ENCODE data around the gene OPRD1.
A peak's percentile ranks its signal among the peaks of the same experiment; 100 is the strongest.

OPRD1 gene

GRCh38 chr1:28895896-28896608 is 84.1 kb downstream of the OPRD1 start:
- DNase-seq (ENCODE audit: low read depth in 1 of 2, low spot score in 1 of 2) = no peak

DNA sequence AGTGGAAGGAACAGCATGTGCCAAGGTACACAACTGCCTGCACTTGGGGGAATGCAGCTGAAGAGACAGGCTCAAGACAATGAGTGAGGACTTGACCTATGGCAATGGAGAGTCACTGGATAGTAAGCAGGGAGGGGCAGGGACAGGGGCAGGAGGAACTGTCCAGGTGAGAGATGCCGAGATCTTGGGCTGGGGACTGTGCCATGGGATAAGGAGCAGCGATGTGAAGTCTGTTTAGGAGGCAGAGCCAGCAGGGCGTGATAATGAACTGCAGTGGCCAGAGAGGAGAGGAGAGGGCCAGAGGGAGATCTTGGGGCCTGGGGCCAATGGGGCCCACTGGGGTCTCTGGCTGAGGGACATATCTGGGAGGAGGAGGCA is 84.6 kb downstream of the OPRD1 start:
- in situ Hi-C loops (cut with HindIII; ENCODE audit: low pct_unique_long_range_greater_than_20kb, low sequenced_read_pairs) = no loop called here
- no peak for TF ChIP-seq JUND (IDR thresholded peaks at IDR 0.05; ENCODE audit: low read depth)
- no peak for DNase-seq (ENCODE audit: low read depth in 1 of 2, low spot score in 1 of 2)

More at GRCh38 chr1:28895896-28896608, 84.1 kb downstream of the OPRD1 start:
- no peak for TF ChIP-seq JUND (IDR thresholded peaks at IDR 0.05; ENCODE audit: low read depth)
- in situ Hi-C loops (cut with HindIII; ENCODE audit: low pct_unique_long_range_greater_than_20kb, low sequenced_read_pairs) = no loop called here

DNA sequence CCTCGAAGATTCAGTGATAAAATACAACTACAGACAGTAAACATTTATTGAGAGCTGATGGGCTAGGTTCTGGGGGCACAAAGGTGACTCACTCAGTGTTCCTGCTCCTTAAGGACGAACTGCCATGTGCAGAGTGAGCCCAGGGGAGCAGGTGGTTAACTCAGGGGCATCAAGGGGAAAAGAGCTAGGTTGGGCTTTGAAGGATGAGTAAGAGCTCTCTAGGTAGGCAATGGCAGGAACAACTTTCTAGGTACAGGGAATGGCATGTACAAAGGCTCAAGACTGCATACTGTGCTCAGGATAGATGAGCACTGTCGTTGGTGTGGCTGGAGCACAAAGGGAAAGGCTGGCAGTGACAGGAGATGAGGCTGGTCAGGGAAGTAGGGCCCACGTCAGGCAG is 85.8 kb downstream of the OPRD1 start:
- no peak for TF ChIP-seq JUND (IDR thresholded peaks at IDR 0.05; ENCODE audit: low read depth)
- peak in 1 of 2 experiments; percentile 28 for DNase-seq (ENCODE audit: low read depth in 1 of 2, low spot score in 1 of 2)
- in situ Hi-C loops (cut with HindIII; ENCODE audit: low pct_unique_long_range_greater_than_20kb, low sequenced_read_pairs) = no loop called here

- no peak for DNase-seq (ENCODE audit: low read depth in 1 of 2, low spot score in 1 of 2)
- no peak for TF ChIP-seq JUND (IDR thresholded peaks at IDR 0.05; ENCODE audit: low read depth)
- in situ Hi-C loops (cut with HindIII; ENCODE audit: low pct_unique_long_range_greater_than_20kb, low sequenced_read_pairs) = no loop called here
Measured at GRCh38 chr1:28898405-28898881, 86.5 kb downstream of the OPRD1 start.

DNA sequence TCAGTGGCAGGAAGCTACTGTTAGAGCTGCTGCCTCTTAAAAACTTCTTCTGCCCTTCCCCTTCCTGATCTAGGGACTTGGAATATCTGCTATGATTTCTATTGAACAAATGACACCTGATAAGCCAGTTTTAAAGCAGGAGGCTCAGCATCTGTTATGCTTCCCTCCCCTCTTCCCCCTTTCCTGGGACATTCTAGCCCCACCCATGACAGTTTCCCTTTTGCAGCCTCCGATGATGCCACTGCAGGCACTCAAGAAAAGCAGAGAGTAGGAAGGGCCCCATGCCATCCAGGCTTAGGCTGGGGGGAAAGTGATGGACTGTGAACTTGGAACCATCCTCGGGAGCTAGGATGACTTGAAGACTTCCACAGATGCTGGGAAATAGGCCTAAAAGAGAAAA is 87.3 kb downstream of the OPRD1 start:
- DNase-seq (ENCODE audit: low read depth in 1 of 2, low spot score in 1 of 2) = no peak
- in situ Hi-C loops (cut with HindIII; ENCODE audit: low pct_unique_long_range_greater_than_20kb, low sequenced_read_pairs) = no loop called here
- TF ChIP-seq JUND (IDR thresholded peaks at IDR 0.05; ENCODE audit: low read depth) = no peak

DNA sequence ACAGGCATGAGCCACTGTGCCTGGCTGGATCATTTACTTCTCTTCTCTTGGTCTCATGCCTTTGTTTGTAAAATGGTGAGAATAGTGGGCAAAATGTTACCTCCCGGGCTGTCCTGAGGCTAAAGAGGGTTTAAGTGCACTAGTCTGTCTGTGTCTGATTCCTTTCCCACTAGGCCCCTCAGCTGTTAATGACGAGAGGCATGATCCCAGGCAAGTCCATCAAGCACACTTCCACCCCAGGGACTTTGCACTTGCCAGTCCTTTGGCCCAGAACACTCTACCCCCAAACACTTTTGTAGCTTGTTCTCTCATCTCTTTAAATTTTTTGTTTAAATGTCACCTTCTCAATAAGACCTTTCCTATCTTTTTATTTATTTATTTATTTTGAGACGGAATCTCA is 88.6 kb downstream of the OPRD1 start:
- in situ Hi-C loops (cut with HindIII; ENCODE audit: low pct_unique_long_range_greater_than_20kb, low sequenced_read_pairs) = no loop called here
- no peak for TF ChIP-seq JUND (IDR thresholded peaks at IDR 0.05; ENCODE audit: low read depth)
- no peak for DNase-seq (ENCODE audit: low read depth in 1 of 2, low spot score in 1 of 2)

- in situ Hi-C loops (cut with HindIII; ENCODE audit: low pct_unique_long_range_greater_than_20kb, low sequenced_read_pairs) = no loop called here
- no peak for TF ChIP-seq JUND (IDR thresholded peaks at IDR 0.05; ENCODE audit: low read depth)
- no peak for DNase-seq (ENCODE audit: low read depth in 1 of 2, low spot score in 1 of 2)
Measured at GRCh38 chr1:28902738-28903137, 90.8 kb downstream of the OPRD1 start.

- no peak for TF ChIP-seq JUND (IDR thresholded peaks at IDR 0.05; ENCODE audit: low read depth)
- in situ Hi-C loops (cut with HindIII; ENCODE audit: low pct_unique_long_range_greater_than_20kb, low sequenced_read_pairs) = no loop called here
- no peak for DNase-seq (ENCODE audit: low read depth in 1 of 2, low spot score in 1 of 2)
Measured at GRCh38 chr1:28905921-28906666, 94.1 kb downstream of the OPRD1 start.

- in situ Hi-C loops (cut with HindIII; ENCODE audit: low pct_unique_long_range_greater_than_20kb, low sequenced_read_pairs) = no loop called here
- TF ChIP-seq JUND (IDR thresholded peaks at IDR 0.05; ENCODE audit: low read depth) = no peak
- DNase-seq (ENCODE audit: low read depth in 1 of 2, low spot score in 1 of 2) = no peak
Measured at GRCh38 chr1:28909198-28909597, 97.2 kb downstream of the OPRD1 start.

GRCh38 chr1:28910379-28911115 is 98.6 kb downstream of the OPRD1 start:
- no peak for TF ChIP-seq JUND (IDR thresholded peaks at IDR 0.05; ENCODE audit: low read depth)
- DNase-seq (ENCODE audit: low read depth in 1 of 2, low spot score in 1 of 2) = no peak
- in situ Hi-C loops (cut with HindIII; ENCODE audit: low pct_unique_long_range_greater_than_20kb, low sequenced_read_pairs) = no loop called here

GRCh38 chr1:28913786-28914227 is 101.8 kb downstream of the OPRD1 start:
- DNase-seq (ENCODE audit: low read depth in 1 of 2, low spot score in 1 of 2) = no peak
- in situ Hi-C loops (cut with HindIII; ENCODE audit: low pct_unique_long_range_greater_than_20kb, low sequenced_read_pairs) = no loop called here
- TF ChIP-seq JUND (IDR thresholded peaks at IDR 0.05; ENCODE audit: low read depth) = no peak

GRCh38 chr1:28914228-28915030 is 102.5 kb downstream of the OPRD1 start, which contains the start of gene EPB41:
TSS of gene EPB41 (plus strand) at chr1:28914569. CDS start at chr1:28987438, 72,869 bp downstream.
- in situ Hi-C loops (cut with HindIII; ENCODE audit: low pct_unique_long_range_greater_than_20kb, low sequenced_read_pairs) = no loop called here

More at GRCh38 chr1:28914228-28915030, 102.5 kb downstream of the OPRD1 start, which contains the start of gene EPB41:
- no peak for TF ChIP-seq JUND (IDR thresholded peaks at IDR 0.05; ENCODE audit: low read depth)
- DNase-seq (ENCODE audit: low read depth in 1 of 2, low spot score in 1 of 2) = peak; percentile 88 to 89
